Stimulated activated CD4-positive, alpha-beta T cell treated with anti-CD3 and anti-CD28 coated beads, Interleukin-12 subunit alpha, Interleukin-12 subunit beta, amount 100 ng/mL, for 4 hours (primary cell): ENCODE measurements around the gene SPAG6.
"Not testable (repeated sequence)": the region's sequence is repeated elsewhere in the genome, so short reads cannot be mapped to it uniquely, and the experiment has no call there.

ENCODE experiments used
- DNase-seq: peaks from one replicate; pipeline ENCODE4 v3.0.0-alpha.2; 2020

The SPAG6 gene

GRCh38 chr10:22379059-22379458, 33.8 kb downstream of the SPAG6 start:
- DNase-seq: peak; percentile 42

DNA sequence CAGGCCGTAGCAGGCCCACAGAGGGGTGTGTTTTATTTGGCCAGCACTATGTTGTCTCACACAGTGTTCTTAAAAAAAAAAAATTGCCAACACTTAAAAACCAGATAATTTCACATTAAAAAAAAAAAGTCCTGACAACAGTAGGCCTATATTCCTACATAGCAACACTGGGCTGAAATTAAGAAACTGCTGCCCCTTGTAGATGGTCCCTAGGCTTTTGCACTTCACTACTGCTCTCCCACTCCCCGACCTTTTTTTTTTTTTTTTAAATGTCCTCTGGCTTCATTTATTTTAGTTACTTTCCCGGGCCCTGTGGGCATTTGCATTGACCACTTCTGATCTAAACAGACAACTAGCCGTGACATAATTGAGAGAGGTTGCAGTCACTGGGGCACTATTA, 36.0 kb downstream of the SPAG6 start:
- no peak for DNase-seq

GRCh38 chr10:22386503-22386902, 41.2 kb downstream of the SPAG6 start:
- no peak for DNase-seq

DNA sequence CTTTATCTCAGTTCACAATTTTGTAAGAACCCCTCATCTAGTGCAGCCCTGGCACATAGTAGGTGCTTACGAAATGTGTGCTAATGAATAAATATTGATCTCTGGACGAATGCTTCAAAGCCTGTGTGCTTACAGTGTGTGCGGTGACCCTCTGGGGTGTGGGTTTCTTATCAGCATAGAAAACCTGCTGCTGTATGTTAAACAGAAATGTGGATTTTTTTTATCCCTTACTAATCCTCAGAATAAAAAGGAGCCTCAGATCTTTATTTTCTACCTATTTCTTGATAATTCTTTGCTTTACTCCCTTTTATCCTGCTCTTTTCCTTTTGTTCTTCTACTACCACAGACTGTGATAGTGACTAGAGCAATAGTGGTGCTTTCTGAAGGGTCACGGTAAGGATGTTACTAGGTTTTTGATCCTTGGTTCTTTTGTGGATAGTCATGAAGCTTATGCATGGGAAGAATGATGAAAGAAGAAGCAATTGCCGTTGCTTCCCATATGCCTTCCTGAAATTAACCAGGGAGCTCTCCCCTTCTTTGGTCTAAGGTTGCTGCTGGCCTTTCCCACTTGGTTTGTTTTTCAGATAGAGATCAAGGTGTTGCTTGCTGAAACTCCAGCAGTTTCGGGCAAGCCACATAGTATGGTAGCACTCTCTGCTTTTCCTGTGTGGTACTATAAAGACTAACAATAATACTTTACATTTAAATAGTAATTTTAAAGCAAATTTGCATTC, 44.7 kb downstream of the SPAG6 start:
- no peak for DNase-seq

DNA sequence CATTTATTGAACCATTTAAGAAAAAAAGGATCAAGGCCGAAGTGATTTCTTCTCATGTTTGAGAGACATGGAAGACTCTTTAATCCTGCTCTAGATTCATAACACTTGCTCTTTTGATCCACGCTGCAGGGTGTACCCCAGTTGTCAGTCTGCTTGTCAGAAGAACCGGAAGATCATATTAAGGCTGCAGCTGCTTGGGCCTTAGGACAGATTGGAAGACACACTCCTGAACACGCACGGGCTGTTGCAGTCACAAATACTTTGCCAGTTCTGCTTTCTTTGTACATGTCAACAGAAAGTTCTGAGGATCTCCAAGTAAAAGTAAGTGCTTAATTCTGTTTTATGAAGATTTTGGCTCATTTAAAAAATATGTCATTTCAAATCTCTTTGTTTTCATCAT, 46.3 kb downstream of the SPAG6 start:
- no peak for DNase-seq

- DNase-seq: not testable (repeated sequence)
Observed at GRCh38 chr10:22396195-22396594, 50.9 kb downstream of the SPAG6 start.

DNA sequence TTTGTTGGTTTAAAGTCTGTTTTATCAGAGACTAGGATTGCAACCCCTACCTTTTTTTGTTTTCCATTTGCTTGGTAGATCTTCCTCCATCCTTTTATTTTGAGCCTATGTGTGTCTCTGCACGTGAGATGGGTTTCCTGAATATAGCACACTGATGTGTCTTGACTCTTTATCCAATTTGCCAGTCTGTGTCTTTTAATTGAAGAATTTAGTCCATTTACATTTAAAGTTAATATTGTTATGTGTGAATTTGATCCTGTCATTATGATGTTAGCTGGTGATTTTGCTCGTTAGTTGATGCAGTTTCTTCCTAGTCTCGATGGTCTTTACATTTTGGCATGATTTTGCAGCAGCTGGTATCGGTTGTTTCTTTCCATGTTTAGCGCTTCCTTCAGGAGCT, 61.6 kb downstream of the SPAG6 start:
- not testable (repeated sequence) for DNase-seq

DNA sequence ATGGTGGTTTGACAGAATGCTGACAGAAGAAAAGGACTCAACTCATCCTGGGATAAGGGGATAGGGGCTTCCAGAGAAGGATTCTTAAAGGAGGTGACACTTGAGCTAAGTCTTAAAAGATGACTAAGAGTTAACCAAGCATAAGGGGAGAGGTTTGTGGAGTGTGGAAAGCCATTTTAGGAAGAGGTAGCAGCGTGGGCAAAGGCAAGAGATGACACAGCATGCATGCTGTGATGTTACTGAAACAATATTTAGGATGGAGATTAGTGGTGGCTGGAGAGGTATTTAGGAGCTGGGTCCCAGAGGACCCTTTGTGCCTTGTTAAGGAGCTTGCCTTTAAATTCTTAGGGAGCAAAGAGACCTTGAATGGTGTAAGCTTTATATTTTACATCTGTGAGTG, 65.1 kb downstream of the SPAG6 start:
- no peak for DNase-seq

DNA sequence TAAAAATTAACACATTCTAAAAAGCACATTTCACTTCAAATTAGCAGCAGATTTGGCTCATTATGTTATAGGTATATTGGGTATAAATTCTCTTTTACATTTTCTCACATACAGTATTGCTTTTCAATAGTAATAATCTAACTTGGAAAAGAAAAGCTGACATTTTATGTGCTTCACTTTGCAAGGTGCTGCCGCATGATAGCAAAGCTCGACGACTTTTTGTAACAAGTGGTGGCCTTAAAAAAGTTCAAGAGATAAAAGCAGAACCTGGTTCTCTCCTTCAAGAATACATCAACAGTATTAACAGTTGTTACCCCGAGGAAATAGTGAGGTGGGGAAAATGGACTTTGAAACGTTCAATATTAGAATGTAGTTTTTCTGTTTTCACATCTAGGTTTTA, 65.5 kb downstream of the SPAG6 start:
- DNase-seq: no peak

DNA sequence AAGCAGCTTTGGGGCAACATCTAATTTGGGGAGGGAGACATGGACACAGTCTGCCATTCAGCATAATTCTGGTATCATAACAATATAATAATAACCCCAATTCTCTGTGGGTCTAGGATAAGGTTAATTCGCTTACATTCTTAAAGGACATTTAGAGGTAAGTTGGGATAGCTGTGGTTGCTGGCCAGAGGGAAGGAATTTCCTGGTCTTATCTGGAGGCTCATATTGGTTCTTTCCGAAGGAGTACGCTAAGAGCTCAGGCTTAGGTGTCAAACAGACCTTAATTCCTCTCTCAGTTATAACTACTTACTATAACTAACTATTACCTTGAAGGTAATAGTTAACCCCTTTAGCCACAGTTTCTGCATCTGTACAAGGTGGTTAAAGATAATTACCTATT, 68.8 kb downstream of the SPAG6 start:
- no peak for DNase-seq

- DNase-seq: no peak
Observed at GRCh38 chr10:22415072-22415471, 69.8 kb downstream of the SPAG6 start.

DNA sequence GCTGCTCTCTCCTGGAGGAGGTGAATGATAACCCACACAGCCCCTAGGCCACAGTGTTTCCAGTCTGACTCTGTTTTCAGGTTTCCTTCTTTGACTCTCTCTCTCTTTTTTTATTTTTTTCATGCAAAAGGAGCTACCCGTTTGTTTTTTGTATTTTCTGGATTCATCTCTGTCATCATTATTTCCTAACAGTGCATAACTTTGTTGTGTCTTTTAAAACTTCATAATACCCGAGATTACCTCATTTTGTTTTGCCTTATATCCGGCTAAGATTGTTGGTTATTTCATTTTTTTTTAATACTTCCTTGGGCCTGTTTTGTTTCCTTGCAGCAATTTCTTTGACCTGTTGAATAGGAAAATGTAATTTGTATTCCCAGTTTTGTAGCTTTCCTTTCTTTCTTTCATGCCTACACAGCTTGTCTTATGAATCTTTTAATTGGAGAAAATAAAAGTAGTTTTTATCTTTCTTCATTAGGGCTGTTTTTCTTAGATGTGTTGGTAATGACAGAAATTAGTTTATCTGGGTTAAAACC, 72.5 kb downstream of the SPAG6 start:
- no peak for DNase-seq

DNA sequence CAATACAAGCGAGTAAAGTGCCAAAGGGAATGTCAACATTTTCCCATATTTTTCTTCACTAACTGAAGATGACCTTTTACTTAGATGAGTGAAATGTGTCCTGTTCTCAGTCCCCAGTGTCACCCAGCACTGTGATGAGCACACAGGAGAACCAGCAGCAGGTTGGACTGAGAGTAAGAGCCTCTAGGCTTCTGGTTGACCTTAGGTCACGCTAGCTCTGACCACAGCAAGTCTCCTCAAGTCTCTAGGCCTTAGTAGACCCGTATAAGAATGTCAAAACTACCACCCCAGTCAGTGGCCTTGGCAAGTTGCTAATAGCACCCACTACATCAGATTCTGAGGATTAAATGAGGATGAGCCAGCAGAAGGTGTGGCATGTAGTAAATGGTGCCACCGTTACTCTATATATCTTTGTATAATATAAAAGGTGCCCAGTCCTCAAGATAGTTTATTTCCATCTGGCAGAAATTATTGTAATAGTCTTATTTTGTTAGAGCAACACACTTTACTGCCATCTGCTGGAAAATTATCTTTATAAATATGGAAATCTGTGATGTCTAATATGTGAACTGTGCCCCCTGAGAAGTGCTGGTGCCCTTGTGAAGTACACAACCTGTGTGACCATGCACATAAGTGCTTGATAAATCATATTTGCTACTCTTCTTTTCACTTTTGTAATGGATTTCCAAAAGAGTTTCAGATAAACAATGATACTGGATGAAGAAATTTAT, 75.7 kb downstream of the SPAG6 start:
- no peak for DNase-seq

DNA sequence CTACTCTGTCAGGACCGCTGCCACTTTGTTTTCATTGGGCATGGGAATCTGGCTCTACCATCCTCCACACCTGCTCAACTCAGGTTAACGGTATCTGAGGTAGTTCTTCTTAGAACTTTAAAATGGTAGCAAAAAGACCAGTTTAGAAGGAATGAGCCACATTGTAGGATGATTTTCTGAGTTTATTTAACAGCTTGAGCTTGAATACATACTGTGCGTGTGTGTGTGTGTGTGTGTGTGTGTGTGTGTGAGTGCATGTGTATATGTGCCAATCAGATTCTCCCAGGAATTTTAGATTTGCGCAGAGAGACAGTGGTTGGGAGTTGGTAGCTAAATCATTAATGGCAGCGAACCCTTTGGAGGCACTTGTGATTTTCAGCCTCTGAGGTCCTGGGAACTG, 81.4 kb downstream of the SPAG6 start:
- no peak for DNase-seq

DNA sequence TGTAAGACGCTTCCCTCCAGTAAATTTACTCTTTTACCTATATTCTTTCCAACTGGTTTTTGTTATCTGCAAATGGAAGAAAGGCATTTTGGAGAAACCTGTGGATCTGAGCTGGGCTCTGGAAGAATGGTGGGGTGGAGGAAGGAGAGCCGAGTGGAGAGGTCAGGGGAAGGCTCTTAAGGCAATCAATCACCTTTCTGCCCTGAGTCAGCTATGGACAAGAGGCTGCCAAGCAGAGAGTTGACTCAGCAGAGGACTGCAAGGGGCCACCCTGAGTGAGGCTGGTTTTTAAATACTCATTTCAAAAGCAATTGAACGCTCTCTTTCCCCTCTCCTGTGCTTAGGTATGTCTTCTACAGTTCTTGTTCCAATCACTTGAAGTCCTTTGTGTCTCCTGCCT, 81.8 kb downstream of the SPAG6 start:
- no peak for DNase-seq

GRCh38 chr10:22427890-22428571, 82.7 kb downstream of the SPAG6 start:
- no peak for DNase-seq

GRCh38 chr10:22429146-22429545, 83.8 kb downstream of the SPAG6 start:
- no peak for DNase-seq

DNA sequence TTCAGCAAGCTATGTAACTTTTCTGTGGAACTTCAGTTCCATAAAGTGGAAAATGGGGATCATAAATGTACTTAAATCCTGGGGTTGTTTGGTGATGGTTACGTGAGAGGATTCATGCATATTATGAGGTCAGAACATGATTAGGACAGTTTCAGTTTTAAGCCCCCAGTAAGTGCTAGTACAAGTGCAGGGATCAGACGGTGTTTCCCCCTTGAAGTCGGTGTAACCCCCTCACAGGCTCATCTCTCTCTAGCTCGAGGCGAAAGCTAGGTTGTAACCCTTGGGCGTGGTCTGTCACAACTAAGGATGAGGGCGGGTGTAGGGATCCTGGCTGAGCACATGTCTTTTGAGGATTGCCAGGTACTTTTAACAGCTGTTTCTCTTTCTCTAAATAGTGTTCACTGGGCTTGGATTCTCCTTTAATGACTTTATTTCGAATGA, 84.7 kb downstream of the SPAG6 start:
- DNase-seq: no peak

DNA sequence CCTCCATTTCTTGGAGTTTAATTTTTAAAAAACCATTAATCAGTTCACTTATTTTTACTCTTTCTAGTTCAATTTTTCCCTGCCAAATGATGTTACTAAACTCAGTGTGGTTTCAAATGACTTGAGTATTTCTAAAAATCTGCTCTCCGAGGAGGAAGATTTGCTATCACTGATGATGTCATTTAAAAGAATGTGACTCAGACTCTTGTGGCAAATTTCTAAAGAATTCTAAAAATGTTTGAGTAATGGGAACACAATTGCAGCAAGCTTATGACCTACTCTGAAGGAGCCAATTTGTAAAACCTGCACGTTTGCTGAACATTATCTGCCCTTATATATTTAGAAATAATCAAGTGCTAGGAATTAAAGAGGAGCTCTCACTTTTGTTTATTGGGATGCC, 88.6 kb downstream of the SPAG6 start:
- DNase-seq: no peak

DNA sequence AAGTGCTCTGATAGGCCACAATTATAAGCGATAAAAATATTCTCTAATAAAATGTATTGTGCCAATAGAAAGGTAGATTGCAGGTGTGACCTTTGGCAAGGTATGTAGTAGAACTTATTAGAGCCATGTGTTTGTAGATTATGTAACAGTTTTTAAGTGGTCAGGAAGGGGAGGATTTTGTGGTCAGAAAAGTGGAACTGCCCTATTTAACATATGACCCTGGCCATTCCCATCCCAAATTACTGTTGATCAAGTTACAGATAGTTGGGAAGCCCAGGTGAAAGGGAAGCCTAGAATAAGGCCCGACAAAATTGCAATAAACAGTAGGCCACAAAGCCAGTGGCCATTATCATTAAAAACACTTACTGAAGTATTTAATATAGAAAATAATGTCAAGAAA, 89.2 kb downstream of the SPAG6 start:
- DNase-seq: no peak

GRCh38 chr10:22435650-22436049, 90.4 kb downstream of the SPAG6 start:
- no peak for DNase-seq

DNA sequence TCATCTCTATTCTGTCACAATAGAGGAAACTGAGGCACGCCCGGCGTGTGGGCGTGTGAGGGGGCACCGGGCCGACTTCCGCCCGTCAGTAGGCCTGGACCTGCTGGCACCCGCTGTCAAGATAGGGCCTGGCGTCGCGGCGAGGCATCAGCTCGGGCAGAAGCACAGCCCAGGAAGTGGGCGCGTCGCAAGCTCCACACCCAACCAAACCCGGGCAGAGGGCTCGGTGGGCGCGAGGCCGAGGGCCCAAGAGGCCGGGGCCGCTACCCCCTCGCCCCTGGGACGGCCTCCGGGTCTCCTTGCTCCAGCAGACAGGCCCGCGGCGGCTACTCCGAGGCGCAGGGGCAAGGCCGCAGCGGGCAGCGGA, 91.2 kb downstream of the SPAG6 start:
- no peak for DNase-seq

- peak; percentile 82 for DNase-seq
Observed at GRCh38 chr10:22436893-22437619, 91.8 kb downstream of the SPAG6 start.
